ENCODE data around the gene FBXW4. TPM values are rescaled to one million over a fixed set of nuclear protein-coding genes. Genes with fewer than 3 reads are reported as not detected.
A peak's percentile ranks its signal among the peaks of the same experiment; 100 is the strongest.

Gene FBXW4
- total and polyA plus RNA-seq, 9 of the 15 experiments (the other 6 are each of a cell fraction or from before 2014, with no cell fraction given), result 1.0 to 10.6 (median 5.4) TPM

GRCh38 chr10:101566333-101567164 lies 128.4 kb downstream of the FBXW4 start (continued):
- peak; percentile 36 for TF ChIP-seq CTCFL (IDR thresholded peaks at IDR 0.05; ENCODE audit: borderline replicate concordance, insufficient read depth, low read depth, low read length, poor library complexity, severe bottlenecking)
- TF ChIP-seq SP1 (CRISPR knock-in tag; IDR thresholded peaks at IDR 0.05), result no peak
- TF ChIP-seq PYGO2 (tag; IDR thresholded peaks at IDR 0.05), result no peak
- no peak for TF ChIP-seq KDM2B (CRISPR knock-in tag; IDR thresholded peaks at IDR 0.05)
- no peak for TF ChIP-seq ZNF785 (CRISPR knock-in tag; IDR thresholded peaks at IDR 0.05)
- TF ChIP-seq FOXP1 (CRISPR knock-in tag; IDR thresholded peaks at IDR 0.05), result no peak
- TF ChIP-seq THRB (CRISPR knock-in tag; conservative IDR thresholded peaks at IDR 0.05), result no peak
- TF ChIP-seq CEBPZ (IDR thresholded peaks at IDR 0.05; ENCODE audit: borderline replicate concordance, low read depth, low read length), result no peak
- no peak for TF ChIP-seq ZNF436 (CRISPR knock-in tag; IDR thresholded peaks at IDR 0.05)
- TF ChIP-seq SRSF9 (IDR thresholded peaks at IDR 0.05; ENCODE audit: borderline replicate concordance, low read depth, low read length), result no peak
- TF ChIP-seq SETDB1 (IDR thresholded peaks at IDR 0.05; ENCODE audit: low read length), result no peak
- TF ChIP-seq FOXO4 (CRISPR knock-in tag; IDR thresholded peaks at IDR 0.05), result no peak
- no peak for TF ChIP-seq ZNF778 (CRISPR knock-in tag; IDR thresholded peaks at IDR 0.05)
- TF ChIP-seq ZNF76 (CRISPR knock-in tag; IDR thresholded peaks at IDR 0.05; ENCODE audit: borderline replicate concordance), result no peak
- TF ChIP-seq USF2 (CRISPR knock-in tag; IDR thresholded peaks at IDR 0.05), result no peak
- TF ChIP-seq SMARCB1 (IDR thresholded peaks at IDR 0.05; ENCODE audit: insufficient read length, low read depth), result no peak
- no peak for TF ChIP-seq ELK3 (CRISPR knock-in tag; IDR thresholded peaks at IDR 0.05)

Data from K562 (cell line).